Progenitor cell of endocrine pancreas (in vitro differentiated cells): ENCODE results near the gene SYTL3. TPM values are rescaled to one million over a fixed set of nuclear protein-coding genes. Genes with fewer than 3 reads are reported as not detected.

Source experiments
- DNase-seq: peaks from one replicate; pipeline ENCODE4 v3.0.0; 2021; ENCODE audit warnings: low spot score; ENCODE audit not compliant: unreplicated experiment
- H3K27ac Mint-ChIP-seq: 2 replicates; pipeline ENCODE4 v1.8.0; 2021; ENCODE audit warnings: mild to moderate bottlenecking, moderate library complexity, mixed read lengths
- H3K27me3 Mint-ChIP-seq: 2 replicates; pipeline ENCODE4 v1.8.0; 2021; ENCODE audit warnings: mixed read lengths
- H3K36me3 Mint-ChIP-seq: 2 replicates; pipeline ENCODE4 v1.8.0; 2022; ENCODE audit warnings: mixed read lengths; ENCODE audit not compliant: insufficient read depth
- H3K4me1 Mint-ChIP-seq: 2 replicates; pipeline ENCODE4 v1.8.0; 2021; ENCODE audit warnings: low read depth, mixed read lengths
- H3K4me3 Mint-ChIP-seq: 2 replicates; pipeline ENCODE4 v1.8.0; 2021; ENCODE audit warnings: low read depth, mild to moderate bottlenecking, moderate library complexity, mixed read lengths
- H3K9me3 Mint-ChIP-seq: 2 replicates; pipeline ENCODE4 v1.8.0; 2021; ENCODE audit warnings: low read depth, mixed read lengths
- CTCF ChIP-seq: fragments of 200-600 bp; sonication (generic); IDR thresholded peaks from one replicate; pipeline ENCODE4 v1.5.0; 2021; ENCODE audit warnings: antibody characterized with exemption, mild to moderate bottlenecking; ENCODE audit not compliant: unreplicated experiment
- total RNA-seq: library from RNA; stranded (reverse); gene quantifications from 2 replicates; pipeline ENCODE4 v1.2.1, GENCODE V29; 2021

Gene SYTL3
- total RNA-seq, 1 donor from 2014 or later, result 2.1 TPM

- Mint-ChIP-seq H3K9me3 (no peaks in the 10 kb centered on the region), H3K27me3 (no peaks in the 10 kb centered on the region), H3K27ac (peak overlapping the region; percentile 87), H3K4me1 (peaks cover 16% of the 10 kb centered on the region), H3K4me3 (no peak overlapping the region), H3K36me3 (peaks cover 48% of the 10 kb centered on the region)
- DNase-seq, result no peak
- TF ChIP-seq CTCF, result no peak
Measured at GRCh38 chr6:158766621-158767455, 117.0 kb downstream of the SYTL3 start.

GRCh38 chr6:158767709-158768108, 117.9 kb downstream of the SYTL3 start:
- DNase-seq, result no peak
- Mint-ChIP-seq H3K4me1 (peaks cover 15% of the 10 kb centered on the region), H3K9me3 (no peaks in the 10 kb centered on the region), H3K36me3 (peaks cover 51% of the 10 kb centered on the region), H3K27ac (peak overlapping the region; percentile 75), H3K4me3 (no peak overlapping the region), H3K27me3 (no peaks in the 10 kb centered on the region)
- no peak for TF ChIP-seq CTCF

- peak overlapping the region; percentile 75 for H3K27ac Mint-ChIP-seq
- H3K27me3 Mint-ChIP-seq, result no peaks in the 10 kb centered on the region
- peaks cover 9% of the 10 kb centered on the region for H3K4me1 Mint-ChIP-seq
- no peaks in the 10 kb centered on the region for H3K9me3 Mint-ChIP-seq
- H3K36me3 Mint-ChIP-seq, result peaks cover 52% of the 10 kb centered on the region
- DNase-seq, result no peak
- no peak for TF ChIP-seq CTCF
- H3K4me3 Mint-ChIP-seq, result no peak overlapping the region
Measured at GRCh38 chr6:158768436-158768835, 118.6 kb downstream of the SYTL3 start.

GRCh38 chr6:158769234-158769770, 119.4 kb downstream of the SYTL3 start:
- H3K36me3 Mint-ChIP-seq, result peaks cover 52% of the 10 kb centered on the region
- TF ChIP-seq CTCF, result no peak
- no peak for DNase-seq
- H3K27me3 Mint-ChIP-seq, result no peaks in the 10 kb centered on the region
- peaks cover 7% of the 10 kb centered on the region for H3K4me1 Mint-ChIP-seq
- no peaks in the 10 kb centered on the region for H3K9me3 Mint-ChIP-seq
- H3K27ac Mint-ChIP-seq, result peak overlapping the region; percentile 75
- no peak overlapping the region for H3K4me3 Mint-ChIP-seq

- TF ChIP-seq CTCF, result no peak
- no peaks in the 10 kb centered on the region for H3K9me3 Mint-ChIP-seq
- no peak for DNase-seq
- peak overlapping the region; percentile 74 for H3K27ac Mint-ChIP-seq
- H3K4me3 Mint-ChIP-seq, result no peak overlapping the region
- H3K36me3 Mint-ChIP-seq, result peaks cover 54% of the 10 kb centered on the region
- H3K4me1 Mint-ChIP-seq, result peaks cover 11% of the 10 kb centered on the region
- H3K27me3 Mint-ChIP-seq, result no peaks in the 10 kb centered on the region
Measured at GRCh38 chr6:158769771-158770432, 120.0 kb downstream of the SYTL3 start.
